SK-N-SH (cell line): ENCODE data around the gene EPHA10. TPM values are rescaled to one million over a fixed set of nuclear protein-coding genes. Genes with fewer than 3 reads are reported as not detected.

Experiments used
- CTCF ChIA-PET: fragments of 300-600, 350-600 bp; formaldehyde crosslinking; extraction: SDS; loops from one replicate; lab custom pipeline; 2021; lab: Yijun Ruan, JAX
- POLR2A ChIA-PET: fragments of 350-600 bp; sonication (Branson Sonifier 250); formaldehyde crosslinking; extraction: SDS; loops from one replicate; lab custom pipeline; 2020; ENCODE audit warnings: antibody characterized with exemption, inconsistent platforms; lab: Yijun Ruan, JAX
- DNase-seq: peaks from one replicate; pipeline ENCODE4 v3.0.0; 2012
- H2AFZ ChIP-seq: fragments of 200-600 bp; sonication (generic); 2 replicates; pipeline ENCODE4 v1.8.1; 2016; ENCODE audit warnings: antibody characterized with exemption, mild to moderate bottlenecking, low read depth
- H3F3A ChIP-seq: fragments of 200-600 bp; sonication (generic); replicated peaks from 2 replicates; pipeline ENCODE3; 2016; ENCODE audit warnings: antibody characterized with exemption, mild to moderate bottlenecking; ENCODE audit not compliant: insufficient read depth
- H3K27ac ChIP-seq, 2 experiments: fragments of 200-500 bp in 1 of 2; fragments of 200-600 bp in 1 of 2; sonication (Bioruptor generic) in 1 of 2; sonication (generic), shearing (Covaris generic) in 1 of 2; 2 replicates each; pipeline versions ENCODE4 v1.5.1 to v1.6.1; 2014 to 2016; ENCODE audit warnings: low read depth in 2 of 2, inconsistent platforms in 1 of 2, low read length in 1 of 2, mild to moderate bottlenecking in 1 of 2, mixed read lengths in 1 of 2
- H3K27me3 ChIP-seq: fragments of 200-600 bp; sonication (generic), shearing (Covaris generic); 2 replicates; pipeline ENCODE4 v1.6.1; 2016; ENCODE audit warnings: mixed run types; ENCODE audit not compliant: insufficient read depth
- H3K36me3 ChIP-seq, 2 experiments: fragments of 200-500 bp in 1 of 2; fragments of 200-600 bp in 1 of 2; sonication (Bioruptor generic) in 1 of 2; sonication (generic) in 1 of 2; replicated peaks in 1 of 2; 2 replicates each; pipeline versions ENCODE3 to v1.5.1; 2014 to 2016; ENCODE audit warnings: low read length in 1 of 2, mild to moderate bottlenecking in 1 of 2; ENCODE audit not compliant: insufficient read depth in 2 of 2, control insufficient read depth in 1 of 2
- H3K4me1 ChIP-seq, 2 experiments: fragments of 200-500 bp in 1 of 2; fragments of 200-600 bp in 1 of 2; sonication (Bioruptor generic) in 1 of 2; sonication (generic), shearing (Covaris generic) in 1 of 2; 2 replicates each; pipeline versions ENCODE4 v1.5.1 to v1.6.1; 2014 to 2016; ENCODE audit warnings: low read depth in 1 of 2, low read length in 1 of 2, mixed run types in 1 of 2; ENCODE audit not compliant: insufficient read depth in 2 of 2, control insufficient read depth in 1 of 2
- H3K4me2 ChIP-seq: fragments of 200-600 bp; sonication (generic), shearing (Covaris generic); 2 replicates; pipeline ENCODE4 v1.6.1; 2017; ENCODE audit warnings: mixed run types
- H3K4me3 ChIP-seq, 2 experiments: fragments of 200-500 bp in 1 of 2; fragments of 200-600 bp in 1 of 2; sonication (Bioruptor generic) in 1 of 2; sonication (generic), shearing (Covaris generic) in 1 of 2; 2 replicates each; pipeline versions ENCODE4 v1.5.1 to v1.8.1; 2014 to 2016; ENCODE audit warnings: low read depth in 2 of 2, inconsistent platforms in 1 of 2, low read length in 1 of 2, mild to moderate bottlenecking in 1 of 2, mixed read lengths in 1 of 2, moderate library complexity in 1 of 2
- H3K79me2 ChIP-seq: fragments of 200-600 bp; sonication (generic); 2 replicates; pipeline ENCODE4 v1.8.1; 2017; ENCODE audit warnings: mild to moderate bottlenecking; ENCODE audit not compliant: insufficient read depth
- H3K9ac ChIP-seq: fragments of 200-600 bp; sonication (generic); 2 replicates; pipeline ENCODE4 v1.6.1; 2017; ENCODE audit warnings: mixed run types
- H3K9me2 ChIP-seq: fragments of 200-600 bp; sonication (generic); 2 replicates; pipeline ENCODE4 v1.6.1; 2017; ENCODE audit warnings: mixed run types
- H3K9me3 ChIP-seq: fragments of 200-600 bp; sonication (generic); 2 replicates; pipeline ENCODE4 v1.6.1; 2017; ENCODE audit warnings: mixed run types, mild to moderate bottlenecking, moderate library complexity
- H4K20me1 ChIP-seq: fragments of 200-600 bp; sonication (generic); 2 replicates; pipeline ENCODE4 v1.6.1; 2017; ENCODE audit warnings: mild to moderate bottlenecking, mixed run types; ENCODE audit not compliant: insufficient read depth
- CHD2 ChIP-seq: fragments of 150-350 bp; IDR thresholded peaks from 2 replicates; pipeline ENCODE4 v1.6.1; 2018; ENCODE audit warnings: low read length; ENCODE audit not compliant: partially characterized antibody
- ELF1 ChIP-seq: IDR thresholded peaks from 2 replicates; pipeline ENCODE4 v1.4.0; 2012
- EP300 ChIP-seq, 2 experiments: IDR thresholded peaks; 2 replicates each; pipeline versions ENCODE4 v1.4.0 to v1.6.1; 2012; ENCODE audit warnings: borderline replicate concordance in 1 of 2, low read depth in 1 of 2, low read length in 1 of 2
- FOSL2 ChIP-seq: IDR thresholded peaks from 2 replicates; pipeline ENCODE4 v1.4.0; 2012; ENCODE audit warnings: low read depth, mild to moderate bottlenecking, moderate library complexity, borderline replicate concordance
- GABPA ChIP-seq: IDR thresholded peaks from 2 replicates; pipeline ENCODE4 v1.4.0; 2012; ENCODE audit warnings: low read depth, mild to moderate bottlenecking
- MEF2A ChIP-seq: IDR thresholded peaks from 2 replicates; pipeline ENCODE4 v1.4.0; 2012; ENCODE audit warnings: low read depth, borderline replicate concordance
- NRF1 ChIP-seq: IDR thresholded peaks from 2 replicates; pipeline ENCODE4 v1.6.1; 2012; ENCODE audit warnings: low read depth, mild to moderate bottlenecking, low read length
- RAD21 ChIP-seq: IDR thresholded peaks from 2 replicates; pipeline ENCODE4 v1.6.1; 2012; ENCODE audit warnings: mild to moderate bottlenecking, low read length
- RCOR1 ChIP-seq: fragments of 150-350 bp; IDR thresholded peaks from 2 replicates; pipeline ENCODE4 v1.6.1; 2017; ENCODE audit warnings: antibody characterized with exemption, low read length
- WGBS: methylation state at CpG from one replicate; pipeline ENCODE4 v1.1.6; 2017; ENCODE audit warnings: low lambda C conversion rate; 5-methylcytosine and 5-hydroxymethylcytosine counted together
- polyA plus RNA-seq, 3 experiments: library from polyadenylated mRNA; depleted of rRNA; stranded (reverse); fragments of >200 nt; gene quantifications; 2 replicates each; pipeline ENCODE4 v1.2.3, GENCODE V29; 2012
- TF ChIP-seq, protein P1 (sequence below): fragments of 150-350 bp; IDR thresholded peaks from 2 replicates; pipeline ENCODE4 v1.6.1; 2016; ENCODE audit warnings: mild to moderate bottlenecking, low read depth, low read length
- TF ChIP-seq, protein P2 (sequence below): IDR thresholded peaks from 2 replicates; pipeline ENCODE4 v1.4.0; 2012; ENCODE audit warnings: low read depth, borderline replicate concordance
- TF ChIP-seq, protein P3 (sequence below): IDR thresholded peaks from 2 replicates; pipeline ENCODE4 v1.4.0; 2012; ENCODE audit warnings: low read depth

Gene EPHA10
- polyA plus RNA-seq, 1 of the 3 experiments (the other 2 are of a cell fraction), result 0.05 TPM

DNA sequence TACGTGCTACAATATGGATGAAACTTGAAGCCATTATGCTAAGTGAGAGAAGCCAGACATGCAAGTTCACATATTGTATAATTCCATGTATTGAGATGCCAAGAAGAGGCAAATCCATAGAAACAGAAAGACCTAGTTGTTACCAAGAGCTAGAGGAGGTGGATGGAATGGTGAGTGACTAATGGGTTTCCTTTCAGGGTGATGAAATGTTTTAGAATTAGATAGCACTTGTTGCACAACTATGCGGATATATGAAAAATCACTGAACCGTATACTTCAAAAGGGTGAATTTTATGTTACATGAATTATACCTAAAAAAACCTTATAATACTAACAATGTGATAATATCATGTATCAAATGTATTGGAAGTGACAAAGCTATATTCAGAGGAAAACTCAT lies 18.1 kb downstream of the EPHA10 start:
- no peaks in the 10 kb centered on the region for H3K9me3 ChIP-seq
- H3K27me3 ChIP-seq, result peaks cover 5% of the 10 kb centered on the region
- no peaks in the 10 kb centered on the region for H3F3A ChIP-seq
- no peak overlapping the region for H3K27ac ChIP-seq
- WGBS, result 68% methylated on average over 3 of the region's 3 CpGs
- no peak overlapping the region for H2AFZ ChIP-seq
- no peaks in the 10 kb centered on the region for H4K20me1 ChIP-seq
- TF ChIP-seq CHD2, result no peak
- no peak for TF ChIP-seq RAD21
- TF ChIP-seq, protein P1, sequence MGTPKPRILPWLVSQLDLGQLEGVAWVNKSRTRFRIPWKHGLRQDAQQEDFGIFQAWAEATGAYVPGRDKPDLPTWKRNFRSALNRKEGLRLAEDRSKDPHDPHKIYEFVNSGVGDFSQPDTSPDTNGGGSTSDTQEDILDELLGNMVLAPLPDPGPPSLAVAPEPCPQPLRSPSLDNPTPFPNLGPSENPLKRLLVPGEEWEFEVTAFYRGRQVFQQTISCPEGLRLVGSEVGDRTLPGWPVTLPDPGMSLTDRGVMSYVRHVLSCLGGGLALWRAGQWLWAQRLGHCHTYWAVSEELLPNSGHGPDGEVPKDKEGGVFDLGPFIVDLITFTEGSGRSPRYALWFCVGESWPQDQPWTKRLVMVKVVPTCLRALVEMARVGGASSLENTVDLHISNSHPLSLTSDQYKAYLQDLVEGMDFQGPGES, result no peak
- TF ChIP-seq NRF1, result no peak
- no peak for TF ChIP-seq EP300 (IDR thresholded peaks at IDR 0.05; ENCODE audit: borderline replicate concordance in 1 of 2, low read depth in 1 of 2, low read length in 1 of 2)
- TF ChIP-seq ELF1, result no peak
- TF ChIP-seq, protein P2, sequence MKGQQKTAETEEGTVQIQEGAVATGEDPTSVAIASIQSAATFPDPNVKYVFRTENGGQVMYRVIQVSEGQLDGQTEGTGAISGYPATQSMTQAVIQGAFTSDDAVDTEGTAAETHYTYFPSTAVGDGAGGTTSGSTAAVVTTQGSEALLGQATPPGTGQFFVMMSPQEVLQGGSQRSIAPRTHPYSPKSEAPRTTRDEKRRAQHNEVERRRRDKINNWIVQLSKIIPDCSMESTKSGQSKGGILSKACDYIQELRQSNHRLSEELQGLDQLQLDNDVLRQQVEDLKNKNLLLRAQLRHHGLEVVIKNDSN, result no peak
- TF ChIP-seq FOSL2, result no peak
- no peak for TF ChIP-seq GABPA
- DNase-seq, result no peak
- H3K4me1 ChIP-seq, result no peaks in the 10 kb centered on the region
- ChIA-PET CTCF (interaction anchor here (1.1 to 1.6 kb wide), 2 partner anchors 13 to 32 kb away, joined by 5 to 6 read pairs; no protein-coding TSS in a partner anchor), POLR2A (no interaction called here)
- H3K9me2 ChIP-seq, result no peaks in the 10 kb centered on the region
- H3K36me3 ChIP-seq, result no peaks in the 10 kb centered on the region
- H3K4me2 ChIP-seq, result no peak overlapping the region
- H3K9ac ChIP-seq, result no peak overlapping the region
- no peak overlapping the region for H3K4me3 ChIP-seq
- no peaks in the 10 kb centered on the region for H3K79me2 ChIP-seq

DNA sequence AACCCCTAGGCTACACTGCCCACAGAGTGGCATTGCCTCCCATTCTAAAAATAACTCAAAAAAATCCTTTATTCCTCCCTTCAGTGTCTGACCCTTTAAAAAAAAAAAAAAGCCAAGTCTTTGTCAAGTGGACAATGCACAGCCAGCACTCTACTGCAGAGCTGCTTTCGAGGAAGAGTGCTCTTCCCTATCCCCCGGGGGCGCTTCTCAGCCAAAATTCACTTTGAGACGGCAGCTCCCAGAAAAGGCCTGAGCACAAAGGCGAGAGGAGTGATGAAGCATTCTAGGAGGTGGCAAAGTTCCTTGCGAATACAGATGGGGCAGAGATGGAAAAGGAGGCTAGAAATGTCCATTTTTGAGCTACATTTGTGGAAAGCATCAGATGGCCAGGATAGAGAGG lies 23.3 kb downstream of the EPHA10 start:
- TF ChIP-seq MEF2A (no peak), CHD2 (no peak), RCOR1 (no peak)
- TF ChIP-seq, protein P3, sequence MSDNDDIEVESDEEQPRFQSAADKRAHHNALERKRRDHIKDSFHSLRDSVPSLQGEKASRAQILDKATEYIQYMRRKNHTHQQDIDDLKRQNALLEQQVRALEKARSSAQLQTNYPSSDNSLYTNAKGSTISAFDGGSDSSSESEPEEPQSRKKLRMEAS, result no peak
- no peak overlapping the region for H2AFZ ChIP-seq
- no peaks in the 10 kb centered on the region for H3K79me2 ChIP-seq
- no peak overlapping the region for H3K27ac ChIP-seq
- H3K36me3 ChIP-seq, result no peaks in the 10 kb centered on the region
- POLR2A ChIA-PET, result no interaction called here
- no peaks in the 10 kb centered on the region for H4K20me1 ChIP-seq
- no peak overlapping the region for H3K4me2 ChIP-seq
- DNase-seq, result no peak
- no peaks in the 10 kb centered on the region for H3F3A ChIP-seq
- H3K9ac ChIP-seq, result no peak overlapping the region
- H3K9me2 ChIP-seq, result no peaks in the 10 kb centered on the region
- CTCF ChIA-PET, result interaction anchor here (1.2 kb wide), 1 partner anchor 24 kb away, joined by 3 read pairs; no protein-coding TSS in a partner anchor
- H3K4me1 ChIP-seq, result no peaks in the 10 kb centered on the region
- H3K9me3 ChIP-seq, result no peaks in the 10 kb centered on the region
- 31% methylated on average over 6 of the region's 6 CpGs for WGBS
- no peaks in the 10 kb centered on the region for H3K27me3 ChIP-seq
- H3K4me3 ChIP-seq, result no peak overlapping the region
